Stimulated activated CD4-positive, alpha-beta T cell treated with anti-CD3 and anti-CD28 coated beads, Interleukin-1b, Interleukin-23, amount 100 ng/mL, for 1 hour (primary cell): ENCODE results near the gene ICAM3.
"Not testable (repeated sequence)": the region's sequence is repeated elsewhere in the genome, so short reads cannot be mapped to it uniquely, and the experiment has no call there.

Experiments
- DNase-seq, 2 donors: peaks; one replicate each; pipeline ENCODE4 v3.0.0-alpha.2; 2020; ENCODE audit warnings: low read depth in 2 of 2

ICAM3 gene

GRCh38 chr19:10352764-10353671, 13.6 kb upstream of the ICAM3 start:
- DNase-seq = no peak

GRCh38 chr19:10346509-10346908, 7.1 kb upstream of the ICAM3 start:
- no peak for DNase-seq

- no peak for DNase-seq
Observed at GRCh38 chr19:10344780-10345179, 5.4 kb upstream of the ICAM3 start.

- DNase-seq = no peak
Observed at GRCh38 chr19:10343495-10343894, 4.1 kb upstream of the ICAM3 start.

- DNase-seq = no peak
Observed at GRCh38 chr19:10339977-10340376, 553 bp upstream of the ICAM3 start.

GRCh38 chr19:10338940-10339339, 484 bp downstream of the ICAM3 start:
- DNase-seq = no peak

- DNase-seq = not testable (repeated sequence)
Observed at GRCh38 chr19:10336725-10337124, 2.7 kb downstream of the ICAM3 start.

GRCh38 chr19:10335352-10335985, 4.0 kb downstream of the ICAM3 start:
- DNase-seq = no peak

GRCh38 chr19:10334588-10335351, 4.7 kb downstream of the ICAM3 start:
- peak in 1 of 2 donors; percentile 26 for DNase-seq

- no peak for DNase-seq
Observed at GRCh38 chr19:10333758-10334587, 5.5 kb downstream of the ICAM3 start.

GRCh38 chr19:10332965-10333757, 6.3 kb downstream of the ICAM3 start, which contains the start of gene RAVER1:
RAVER1 (minus strand) TSS chr19:10333529; CDS start chr19:10333507, 22 bp downstream.
- peak; percentile 97 for DNase-seq

GRCh38 chr19:10332158-10332964, 7.1 kb downstream of the ICAM3 start:
- DNase-seq = no peak

GRCh38 chr19:10329555-10329954, 9.9 kb downstream of the ICAM3 start:
- no peak for DNase-seq

GRCh38 chr19:10328558-10329429, 10.6 kb downstream of the ICAM3 start:
- DNase-seq = no peak

GRCh38 chr19:10327793-10328192, 11.6 kb downstream of the ICAM3 start:
- no peak for DNase-seq

- DNase-seq = no peak
Observed at GRCh38 chr19:10325732-10326131, 13.7 kb downstream of the ICAM3 start.

GRCh38 chr19:10321874-10322835, 17.3 kb downstream of the ICAM3 start:
- no peak for DNase-seq

GRCh38 chr19:10321417-10321797, 18.0 kb downstream of the ICAM3 start:
- no peak for DNase-seq
